ENCODE measurements around the gene PM20D2. TPM values are rescaled to one million over a fixed set of nuclear protein-coding genes. Genes with fewer than 3 reads are reported as not detected.
A peak's percentile ranks its signal among the peaks of the same experiment; 100 is the strongest.

The PM20D2 gene
- total and polyA plus RNA-seq, 11 donors: 2.4 to 22.9 (median 9.8) TPM

DNA sequence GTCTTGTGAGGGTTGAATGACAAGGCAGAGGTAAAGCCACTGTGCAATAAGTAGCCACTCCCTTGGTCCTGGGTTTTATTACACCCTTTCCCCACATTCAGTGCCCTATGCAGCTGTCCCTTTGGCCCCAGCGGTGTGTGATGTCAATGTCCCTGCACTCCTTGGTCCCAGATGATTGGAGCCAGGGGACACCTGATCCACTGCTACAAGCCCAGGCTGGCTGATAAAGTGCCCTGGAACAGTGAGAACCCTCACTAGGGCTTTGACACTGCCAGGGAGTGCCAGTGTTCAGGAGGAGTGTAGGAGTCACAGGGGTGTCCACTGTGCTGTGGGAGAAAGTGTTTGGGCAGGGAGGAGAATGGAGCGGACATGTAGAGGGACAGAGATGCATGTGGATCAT is 40.9 kb downstream of the PM20D2 start:
- H3K4me3 ChIP-seq: no peak overlapping the region
- TF ChIP-seq, protein P1, sequence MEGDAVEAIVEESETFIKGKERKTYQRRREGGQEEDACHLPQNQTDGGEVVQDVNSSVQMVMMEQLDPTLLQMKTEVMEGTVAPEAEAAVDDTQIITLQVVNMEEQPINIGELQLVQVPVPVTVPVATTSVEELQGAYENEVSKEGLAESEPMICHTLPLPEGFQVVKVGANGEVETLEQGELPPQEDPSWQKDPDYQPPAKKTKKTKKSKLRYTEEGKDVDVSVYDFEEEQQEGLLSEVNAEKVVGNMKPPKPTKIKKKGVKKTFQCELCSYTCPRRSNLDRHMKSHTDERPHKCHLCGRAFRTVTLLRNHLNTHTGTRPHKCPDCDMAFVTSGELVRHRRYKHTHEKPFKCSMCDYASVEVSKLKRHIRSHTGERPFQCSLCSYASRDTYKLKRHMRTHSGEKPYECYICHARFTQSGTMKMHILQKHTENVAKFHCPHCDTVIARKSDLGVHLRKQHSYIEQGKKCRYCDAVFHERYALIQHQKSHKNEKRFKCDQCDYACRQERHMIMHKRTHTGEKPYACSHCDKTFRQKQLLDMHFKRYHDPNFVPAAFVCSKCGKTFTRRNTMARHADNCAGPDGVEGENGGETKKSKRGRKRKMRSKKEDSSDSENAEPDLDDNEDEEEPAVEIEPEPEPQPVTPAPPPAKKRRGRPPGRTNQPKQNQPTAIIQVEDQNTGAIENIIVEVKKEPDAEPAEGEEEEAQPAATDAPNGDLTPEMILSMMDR (IDR thresholded peaks at IDR 0.05): no peak
- TF ChIP-seq POLR2A (IDR thresholded peaks at IDR 0.05): no peak
- H3K27me3 ChIP-seq: no peaks in the 10 kb centered on the region
- intact Hi-C loops (cut with DNase I): no loop called here
- H3K4me1 ChIP-seq: no peaks in the 10 kb centered on the region
- peak; percentile 33 to 70 (median 52) for ATAC-seq
- DNase-seq: no peak
- no peak overlapping the region for H3K27ac ChIP-seq
- 88 to 94% (median 94%) methylated on average over 2 of the region's 2 CpGs for WGBS, 4 donors
- no peaks in the 10 kb centered on the region for H3K36me3 ChIP-seq
- H3K9me3 ChIP-seq: no peaks in the 10 kb centered on the region

DNA sequence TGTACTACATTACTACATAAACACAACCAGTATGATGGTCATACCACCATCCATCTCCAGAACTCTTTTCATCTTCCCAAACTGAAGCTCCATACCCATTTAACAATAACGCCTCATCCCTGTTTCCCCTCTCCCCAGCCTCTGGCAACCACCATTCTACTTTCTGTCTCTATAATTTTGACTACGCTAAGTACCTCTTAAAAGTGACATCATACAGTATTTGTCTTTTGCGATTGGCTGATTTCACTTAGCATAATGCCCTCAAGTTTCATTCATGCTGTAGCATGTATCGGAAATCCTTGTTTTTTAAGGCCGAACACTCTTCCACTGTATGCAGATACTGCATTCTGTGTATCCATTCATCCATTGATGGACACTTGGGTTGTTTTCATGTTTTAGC is 41.6 kb downstream of the PM20D2 start:
- 93 to 98% (median 95%) methylated on average over 5 of the region's 5 CpGs for WGBS, 4 donors
- Histone ChIP-seq H3K27me3 (no peaks in the 10 kb centered on the region), H3K4me1 (no peaks in the 10 kb centered on the region), H3K4me3 (no peak overlapping the region), H3K27ac (no peak overlapping the region), H3K36me3 (no peaks in the 10 kb centered on the region), H3K9me3 (no peaks in the 10 kb centered on the region)
- DNase-seq (no peak), ATAC-seq (no peak)
- TF ChIP-seq, protein P1 (IDR thresholded peaks at IDR 0.05): no peak
- no peak for TF ChIP-seq POLR2A (IDR thresholded peaks at IDR 0.05)
- intact Hi-C loops (cut with DNase I): no loop called here

DNA sequence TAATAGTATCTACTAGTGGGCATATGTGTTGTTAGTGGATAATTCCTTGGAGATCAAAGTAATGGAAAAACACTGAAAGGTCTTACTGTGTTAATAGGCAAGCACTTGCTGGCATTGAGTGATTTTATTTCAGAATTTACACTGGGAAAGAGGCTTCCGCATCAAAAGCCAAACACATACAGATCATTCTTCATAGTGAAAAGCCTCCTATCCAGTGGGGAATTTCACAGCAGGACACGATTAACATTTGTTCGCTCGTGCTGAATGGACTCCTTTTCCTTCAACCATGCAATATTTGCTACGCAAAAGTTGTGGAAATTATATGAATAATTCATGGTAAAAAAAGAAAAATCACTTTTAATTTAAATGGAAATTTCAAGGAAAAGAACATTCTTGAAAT is 44.9 kb downstream of the PM20D2 start:
- H3K4me1 ChIP-seq: no peaks in the 10 kb centered on the region
- H3K9me3 ChIP-seq: peaks cover 0 to 21% (median 17%) of the 10 kb centered on the region in 12 donors
- no peak overlapping the region for H3K4me3 ChIP-seq
- H3K36me3 ChIP-seq: no peaks in the 10 kb centered on the region
- no peak overlapping the region for H3K27ac ChIP-seq
- intact Hi-C loops (cut with DNase I): no loop called here
- ATAC-seq (no peak), DNase-seq (no peak)
- WGBS, 4 donors: 66 to 77% (median 70%) methylated on average over 5 of the region's 5 CpGs
- TF ChIP-seq, protein P1 (IDR thresholded peaks at IDR 0.05): no peak
- TF ChIP-seq POLR2A (IDR thresholded peaks at IDR 0.05): no peak
- no peaks in the 10 kb centered on the region for H3K27me3 ChIP-seq

DNA sequence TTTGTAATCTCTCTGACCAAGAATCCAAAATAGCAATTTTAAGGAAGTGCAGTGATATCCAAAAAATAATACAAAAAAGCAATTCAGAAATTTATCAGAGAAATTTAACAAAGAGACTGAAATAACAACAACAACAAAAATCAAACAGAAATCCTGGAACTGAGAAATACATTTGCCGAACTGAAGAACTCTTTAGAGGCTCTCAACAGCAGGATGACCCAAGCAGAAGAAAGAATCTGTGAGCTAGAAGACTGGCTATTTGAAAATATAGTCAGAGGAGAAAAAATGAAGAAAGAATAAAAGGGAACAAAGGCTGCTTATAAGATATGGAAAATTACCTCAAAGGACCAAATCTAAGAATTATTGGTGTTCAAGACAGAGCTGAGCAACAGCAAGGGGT is 48.7 kb downstream of the PM20D2 start:
- 92 to 93% (median 93%) methylated on average over 1 of the region's 1 CpG for WGBS, 4 donors
- DNase-seq: no peak
- no peak for TF ChIP-seq POLR2A (IDR thresholded peaks at IDR 0.05)
- TF ChIP-seq, protein P1 (IDR thresholded peaks at IDR 0.05): no peak

More for the DNA sequence above, 48.7 kb downstream of the PM20D2 start:
- Histone ChIP-seq H3K36me3 (no peaks in the 10 kb centered on the region), H3K27me3 (no peaks in the 10 kb centered on the region), H3K4me1 (no peaks in the 10 kb centered on the region), H3K27ac (no peak overlapping the region), H3K4me3 (no peak overlapping the region), H3K9me3 (peaks cover 0 to 25% (median 20%) of the 10 kb centered on the region in 12 donors)
- intact Hi-C loops (cut with DNase I): no loop called here
- ATAC-seq: no peak
